ENCODE results near the gene SLC13A2. TPM values are rescaled to one million over a fixed set of nuclear protein-coding genes. Genes with fewer than 3 reads are reported as not detected.

SLC13A2 gene
- total and polyA plus RNA-seq, 2 of the 4 experiments (the other 2 are of a cell fraction) = not detected

- H2BK120ac ChIP-seq (ENCODE audit: low read depth, low read length) = no peak overlapping the region
- intact Hi-C loops (cut with micrococcal nuclease) = no loop called here
- H3K4ac ChIP-seq (ENCODE audit: low read depth, low read length) = no peak overlapping the region
- no CpG with 5 or more reads among the region's 1 CpG for WGBS, 2 experiments (ENCODE audit: extremely low coverage in 2 of 2, insufficient read length in 1 of 2)
- DNase-seq (no peak), ATAC-seq (ENCODE audit: low read depth) (no peak)
- TF ChIP-seq POLR2A (IDR thresholded peaks at IDR 0.05; ENCODE audit: low read depth, low read length) (no peak), RFX5 (IDR thresholded peaks at IDR 0.05; ENCODE audit: low read depth, low read length) (no peak), CHD1 (IDR thresholded peaks at IDR 0.05; ENCODE audit: low read depth, low read length) (no peak), CTCF (conservative IDR thresholded peaks at IDR 0.05; ENCODE audit: low read depth, low read length) (no peak), NFE2L2 (IDR thresholded peaks at IDR 0.05; ENCODE audit: low read depth, low read length) (no peak), MXI1 (IDR thresholded peaks at IDR 0.05; ENCODE audit: borderline replicate concordance, low read depth, low read length) (no peak), ELK1 (IDR thresholded peaks at IDR 0.05; ENCODE audit: borderline replicate concordance, low read depth, low read length) (no peak), SMC3 (IDR thresholded peaks at IDR 0.05; ENCODE audit: low read depth, low read length) (no peak), FOS (IDR thresholded peaks at IDR 0.05; ENCODE audit: low read depth, low read length) (no peak), MAFK (IDR thresholded peaks at IDR 0.05; ENCODE audit: low read depth, low read length) (no peak), MAZ (IDR thresholded peaks at IDR 0.05; ENCODE audit: borderline replicate concordance, low read depth, low read length) (no peak)
- TF ChIP-seq, protein P1, sequence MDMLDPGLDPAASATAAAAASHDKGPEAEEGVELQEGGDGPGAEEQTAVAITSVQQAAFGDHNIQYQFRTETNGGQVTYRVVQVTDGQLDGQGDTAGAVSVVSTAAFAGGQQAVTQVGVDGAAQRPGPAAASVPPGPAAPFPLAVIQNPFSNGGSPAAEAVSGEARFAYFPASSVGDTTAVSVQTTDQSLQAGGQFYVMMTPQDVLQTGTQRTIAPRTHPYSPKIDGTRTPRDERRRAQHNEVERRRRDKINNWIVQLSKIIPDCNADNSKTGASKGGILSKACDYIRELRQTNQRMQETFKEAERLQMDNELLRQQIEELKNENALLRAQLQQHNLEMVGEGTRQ (IDR thresholded peaks at IDR 0.05; ENCODE audit: low read depth, low read length) = no peak
- no peak overlapping the region for H3K23ac ChIP-seq (ENCODE audit: low read depth, low read length)
- no peak overlapping the region for H4K8ac ChIP-seq (ENCODE audit: low read depth in 2 of 2, low read length in 2 of 2)
- H3K4me2 ChIP-seq (ENCODE audit: low read depth, low read length) = no peak overlapping the region
- CTCF ChIA-PET = no interaction called here
- POLR2A ChIA-PET (ENCODE audit: unreplicated experiment) = no interaction called here
- H4K5ac ChIP-seq (ENCODE audit: low read depth, low read length) = no peak overlapping the region
- no peak overlapping the region for H4K91ac ChIP-seq (ENCODE audit: insufficient read depth, low read depth, low read length)
- H3K79me1 ChIP-seq (ENCODE audit: low read depth in 1 of 2, low read length in 2 of 2) = no peaks in the 10 kb centered on the region
- no peak overlapping the region for H3K9ac ChIP-seq (ENCODE audit: low read depth, low read length)
- H3K56ac ChIP-seq (ENCODE audit: extremely low read depth, insufficient read depth, low read length) = no peak overlapping the region
- no peak overlapping the region for H3K18ac ChIP-seq (ENCODE audit: low read depth, low read length)
- H2BK20ac ChIP-seq (ENCODE audit: low read depth, low read length) = no peak overlapping the region
- H2BK5ac ChIP-seq (ENCODE audit: low read depth, low read length, poor library complexity, severe bottlenecking) = no peak overlapping the region
- H3K4me1 ChIP-seq (ENCODE audit: control insufficient read depth, insufficient read depth, low read length) = no peaks in the 10 kb centered on the region
- no peak overlapping the region for H2AK9ac ChIP-seq (replicated peaks; ENCODE audit: low read depth, low read length, poor library complexity)
- no peaks in the 10 kb centered on the region for H4K20me1 ChIP-seq (ENCODE audit: insufficient read depth, low read length)
- H3K27me3 ChIP-seq (ENCODE audit: control insufficient read depth, insufficient read depth, low read length) = peaks cover 11% of the 10 kb centered on the region
- in situ Hi-C loops (cut with MboI; ENCODE audit: low sequenced_read_pairs) = no loop called here
- H3K9me3 ChIP-seq (ENCODE audit: control insufficient read depth, insufficient read depth, low read length) = no peaks in the 10 kb centered on the region
- H3K27ac ChIP-seq (ENCODE audit: insufficient read depth, low read length) = no peak overlapping the region
- H3K36me3 ChIP-seq (ENCODE audit: control insufficient read depth, insufficient read depth, low read length) = no peaks in the 10 kb centered on the region
- BruUV-seq (replicated peaks) = no TSS peak
- H3K9me1 ChIP-seq (ENCODE audit: insufficient read depth, low read length) = no peaks in the 10 kb centered on the region
- dilution Hi-C loops (cut with HindIII; ENCODE audit: low sequenced_read_pairs, unreplicated experiment) = no loop called here
- no peak overlapping the region for H3K4me3 ChIP-seq (ENCODE audit: insufficient read depth, low read depth, low read length)
- H2BK15ac ChIP-seq (ENCODE audit: low read depth, low read length) = no peak overlapping the region
- H2AFZ ChIP-seq (replicated peaks; ENCODE audit: low read length, poor library complexity) = no peak overlapping the region
- H3K14ac ChIP-seq (replicated peaks; ENCODE audit: low read depth, low read length) = no peak overlapping the region
- H2AK5ac ChIP-seq (ENCODE audit: low read depth, low read length) = no peak overlapping the region
Observed at GRCh38 chr17:28433721-28434120, 39.7 kb upstream of the SLC13A2 start.
